Measurements from ENCODE around the gene PARVG.

- TF ChIP-seq CTCF (IDR thresholded peaks at IDR 0.05; ENCODE audit: extremely low read depth in 1 of 2, insufficient read depth in 1 of 2, low read depth in 1 of 2, low read length in 2 of 2) (no peak), EZH2 (IDR thresholded peaks at IDR 0.05; ENCODE audit: borderline replicate concordance, low read depth, low read length, severe bottlenecking) (no peak), POLR2A (IDR thresholded peaks at IDR 0.05; ENCODE audit: low read depth, low read length) (no peak), MAX (IDR thresholded peaks at IDR 0.05; ENCODE audit: insufficient read depth, insufficient read length) (no peak), POLR2AphosphoS5 (IDR thresholded peaks at IDR 0.05; ENCODE audit: insufficient read depth, low read depth, low read length) (no peak), MYC (IDR thresholded peaks at IDR 0.05; ENCODE audit: low read depth, low read length) (no peak), FOS (IDR thresholded peaks at IDR 0.05; ENCODE audit: borderline replicate concordance, insufficient read depth, low read length) (no peak)
These were observed 13.2 kb upstream of the PARVG start for GRCh38 chr22:44167501-44167900.

Data from endothelial cell of umbilical vein (primary cell).